ENCODE measurements around the gene XK. TPM values are rescaled to one million over a fixed set of nuclear protein-coding genes. Genes with fewer than 3 reads are reported as not detected.

XK gene
- total and polyA plus RNA-seq, 2 of the 4 experiments (the other 2 are of a cell fraction), result under 0.01 to 0.02 TPM

GRCh38 chrX:37686369-37686995 is 891 bp downstream of the XK start:
- H4K91ac ChIP-seq (ENCODE audit: insufficient read depth, low read depth, low read length), result no peak overlapping the region
- H3K4ac ChIP-seq (ENCODE audit: low read depth, low read length), result no peak overlapping the region
- H3K9me3 ChIP-seq (ENCODE audit: control insufficient read depth, insufficient read depth, low read length), result no peaks in the 10 kb centered on the region
- no peak overlapping the region for H3K23ac ChIP-seq (ENCODE audit: low read depth, low read length)
- BruUV-seq (replicated peaks), result no TSS peak
- no peak overlapping the region for H3K4me3 ChIP-seq (ENCODE audit: insufficient read depth, low read depth, low read length)
- peaks cover 2% of the 10 kb centered on the region; the same call in 1 of the 2 replicates for H3K27me3 ChIP-seq (ENCODE audit: control insufficient read depth, insufficient read depth, low read length)
- in situ Hi-C loops (cut with MboI; ENCODE audit: low sequenced_read_pairs) (no loop called here), intact Hi-C loops (cut with micrococcal nuclease) (no loop called here), dilution Hi-C loops (cut with HindIII; ENCODE audit: low sequenced_read_pairs, unreplicated experiment) (no loop called here)
- ChIA-PET CTCF (no interaction called here), POLR2A (ENCODE audit: unreplicated experiment) (no interaction called here)
- WGBS, 2 experiments (ENCODE audit: extremely low coverage in 2 of 2, insufficient read length in 1 of 2), result 78% methylated on average over 4 of the region's 9 CpGs; no CpG with 5 or more reads in 1 of the 2 experiments
- no peak overlapping the region for H3K56ac ChIP-seq (ENCODE audit: extremely low read depth, insufficient read depth, low read length)
- no peak overlapping the region for H3K9ac ChIP-seq (ENCODE audit: low read depth, low read length)
- H2AFZ ChIP-seq (replicated peaks; ENCODE audit: low read length, poor library complexity), result no peak overlapping the region
- H3K36me3 ChIP-seq (ENCODE audit: control insufficient read depth, insufficient read depth, low read length), result no peaks in the 10 kb centered on the region
- H3K4me2 ChIP-seq (ENCODE audit: low read depth, low read length), result peak overlapping the region; percentile 78; the same call in 1 of the 2 replicates
- H3K9me1 ChIP-seq (ENCODE audit: insufficient read depth, low read length), result no peaks in the 10 kb centered on the region
- H2BK120ac ChIP-seq (ENCODE audit: low read depth, low read length), result no peak overlapping the region
- H2AK9ac ChIP-seq (replicated peaks; ENCODE audit: low read depth, low read length, poor library complexity), result no peak overlapping the region
- H2BK5ac ChIP-seq (ENCODE audit: low read depth, low read length, poor library complexity, severe bottlenecking), result no peak overlapping the region
- H2AK5ac ChIP-seq (ENCODE audit: low read depth, low read length), result no peak overlapping the region
- no peaks in the 10 kb centered on the region for H3K4me1 ChIP-seq (ENCODE audit: control insufficient read depth, insufficient read depth, low read length)
- no peak overlapping the region for H2BK20ac ChIP-seq (ENCODE audit: low read depth, low read length)
- no peak overlapping the region for H4K8ac ChIP-seq (ENCODE audit: low read depth in 2 of 2, low read length in 2 of 2)
- no peaks in the 10 kb centered on the region for H3K79me1 ChIP-seq (ENCODE audit: low read depth in 1 of 2, low read length in 2 of 2)
- H2BK15ac ChIP-seq (ENCODE audit: low read depth, low read length), result no peak overlapping the region
- no peak overlapping the region for H4K5ac ChIP-seq (ENCODE audit: low read depth, low read length)
- no peak overlapping the region for H3K18ac ChIP-seq (ENCODE audit: low read depth, low read length)
- H3K27ac ChIP-seq (ENCODE audit: insufficient read depth, low read length), result no peak overlapping the region
- no peak overlapping the region for H3K14ac ChIP-seq (replicated peaks; ENCODE audit: low read depth, low read length)
- H4K20me1 ChIP-seq (ENCODE audit: insufficient read depth, low read length), result no peaks in the 10 kb centered on the region
- ATAC-seq (ENCODE audit: low read depth) (no peak), DNase-seq (no peak)
- no peak for TF ChIP-seq CEBPB (IDR thresholded peaks at IDR 0.05; ENCODE audit: low read depth, low read length)
- TF ChIP-seq FOS (IDR thresholded peaks at IDR 0.05; ENCODE audit: low read depth, low read length), result no peak
